GM19239 (cell line): Measurements from ENCODE around the gene CPNE4.

Source experiments
- DNase-seq: peaks from one replicate; pipeline ENCODE4 v3.0.0; 2011; ENCODE audit warnings: low spot score; ENCODE audit not compliant: insufficient read length
- FAIRE-seq: peaks from 2 replicates; lab custom pipeline; 2011; peaks lifted over from hg19 to GRCh38; lab: Jason Lieb, UNC

Gene CPNE4

GRCh38 chr3:131807822-131808221 is 227.0 kb downstream of the CPNE4 start:
- DNase-seq = no peak
- FAIRE-seq = peak; percentile 73

- DNase-seq (no peak), FAIRE-seq (peak; percentile 18)
Measured at GRCh38 chr3:131806736-131807135, 228.1 kb downstream of the CPNE4 start.

- DNase-seq = no peak
- no peak for FAIRE-seq
Measured at GRCh38 chr3:131804565-131805133, 230.2 kb downstream of the CPNE4 start.

GRCh38 chr3:131803113-131803512 is 231.7 kb downstream of the CPNE4 start:
- FAIRE-seq = no peak
- no peak for DNase-seq

GRCh38 chr3:131802029-131802428 is 232.8 kb downstream of the CPNE4 start:
- DNase-seq (no peak), FAIRE-seq (no peak)

- DNase-seq (no peak), FAIRE-seq (no peak)
Measured at GRCh38 chr3:131801566-131801965, 233.2 kb downstream of the CPNE4 start.

GRCh38 chr3:131797776-131798175 is 237.0 kb downstream of the CPNE4 start:
- FAIRE-seq (no peak), DNase-seq (no peak)

- DNase-seq = peak; percentile 8
- FAIRE-seq = peak; percentile 85
Measured at GRCh38 chr3:131796558-131797198, 238.1 kb downstream of the CPNE4 start.

GRCh38 chr3:131796111-131796510 is 238.7 kb downstream of the CPNE4 start:
- no peak for DNase-seq
- no peak for FAIRE-seq

- DNase-seq (no peak), FAIRE-seq (no peak)
Measured at GRCh38 chr3:131795390-131796090, 239.3 kb downstream of the CPNE4 start.

- DNase-seq = peak; percentile 23
- FAIRE-seq = peak; percentile 93
Measured at GRCh38 chr3:131794766-131795388, 239.9 kb downstream of the CPNE4 start.

GRCh38 chr3:131793870-131794269 is 240.9 kb downstream of the CPNE4 start:
- no peak for FAIRE-seq

GRCh38 chr3:131789188-131789587 is 245.6 kb downstream of the CPNE4 start:
- FAIRE-seq = no peak
- no peak for DNase-seq

More at GRCh38 chr3:131793870-131794269, 240.9 kb downstream of the CPNE4 start:
- DNase-seq = no peak

- DNase-seq = no peak
- FAIRE-seq = no peak
Measured at GRCh38 chr3:131786386-131786785, 248.4 kb downstream of the CPNE4 start.

GRCh38 chr3:131782751-131783150 is 252.1 kb downstream of the CPNE4 start:
- DNase-seq = no peak
- no peak for FAIRE-seq

- DNase-seq = no peak
- FAIRE-seq = no peak
Measured at GRCh38 chr3:131778526-131778925, 256.3 kb downstream of the CPNE4 start.

- DNase-seq = no peak
- no peak for FAIRE-seq
Measured at GRCh38 chr3:131775650-131776049, 259.2 kb downstream of the CPNE4 start.

- FAIRE-seq (no peak), DNase-seq (no peak)
Measured at GRCh38 chr3:131772269-131773026, 262.4 kb downstream of the CPNE4 start.

- DNase-seq (no peak), FAIRE-seq (no peak)
Measured at GRCh38 chr3:131762981-131763564, 271.7 kb downstream of the CPNE4 start.

GRCh38 chr3:131756405-131756804 is 278.4 kb downstream of the CPNE4 start:
- no peak for FAIRE-seq

More at GRCh38 chr3:131756405-131756804, 278.4 kb downstream of the CPNE4 start:
- DNase-seq = no peak
